Right hindlimb (tissue), 1 donor: ENCODE measurements around the gene SLC4A2.
A peak's percentile ranks its signal among the peaks of the same experiment; 100 is the strongest.

ENCODE experiments used
- DNase-seq: peaks from one replicate; pipeline ENCODE4 v3.0.0-alpha.2; 2018

Gene SLC4A2

DNA sequence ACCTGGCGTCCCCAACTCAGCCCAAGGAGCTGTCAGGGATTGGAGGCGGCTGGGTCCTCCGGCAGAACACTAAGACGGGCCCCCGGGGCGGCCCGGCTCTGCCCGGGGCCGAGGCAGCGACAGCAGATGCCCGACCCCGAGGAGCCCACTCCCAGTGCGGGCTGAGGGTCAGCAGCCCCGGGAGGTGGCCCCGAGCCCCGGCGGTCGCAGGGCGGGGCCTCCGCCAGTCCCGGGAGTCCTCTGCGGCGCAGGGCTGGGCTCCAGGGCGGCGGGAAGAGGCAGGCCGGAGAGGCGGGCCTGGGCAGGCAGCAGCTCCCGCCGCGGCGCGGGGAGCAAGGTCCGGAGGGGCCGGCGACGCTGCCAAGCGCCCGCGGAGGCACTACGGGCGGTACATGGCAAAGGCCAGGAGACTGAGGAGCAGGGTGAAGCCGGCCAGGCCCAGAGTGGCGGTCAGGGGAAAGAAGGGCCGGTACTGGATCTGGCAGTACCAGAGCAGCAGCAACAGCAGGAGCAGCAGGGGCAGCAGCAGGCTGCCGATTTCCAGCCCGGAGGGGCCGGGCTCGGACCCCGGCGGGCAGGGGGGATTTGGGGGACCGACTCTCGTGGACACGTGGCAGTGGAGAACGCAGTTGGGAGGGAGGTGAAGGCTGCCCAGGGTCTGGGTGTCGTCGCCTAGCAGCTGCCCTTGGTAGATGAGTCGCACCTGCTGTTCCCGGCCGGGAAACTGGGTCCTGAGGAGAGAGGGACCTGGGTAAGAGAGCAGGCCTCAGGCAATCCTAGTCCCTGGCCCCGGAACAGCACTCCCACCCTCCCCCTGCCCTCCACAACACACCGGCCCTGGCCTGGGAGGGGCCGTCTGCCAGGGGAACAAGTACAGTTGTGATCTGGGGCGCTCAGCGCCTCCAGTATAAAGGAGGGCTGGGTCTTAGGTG is 22.0 kb downstream of the SLC4A2 start:
- peak; percentile 61 for DNase-seq

DNA sequence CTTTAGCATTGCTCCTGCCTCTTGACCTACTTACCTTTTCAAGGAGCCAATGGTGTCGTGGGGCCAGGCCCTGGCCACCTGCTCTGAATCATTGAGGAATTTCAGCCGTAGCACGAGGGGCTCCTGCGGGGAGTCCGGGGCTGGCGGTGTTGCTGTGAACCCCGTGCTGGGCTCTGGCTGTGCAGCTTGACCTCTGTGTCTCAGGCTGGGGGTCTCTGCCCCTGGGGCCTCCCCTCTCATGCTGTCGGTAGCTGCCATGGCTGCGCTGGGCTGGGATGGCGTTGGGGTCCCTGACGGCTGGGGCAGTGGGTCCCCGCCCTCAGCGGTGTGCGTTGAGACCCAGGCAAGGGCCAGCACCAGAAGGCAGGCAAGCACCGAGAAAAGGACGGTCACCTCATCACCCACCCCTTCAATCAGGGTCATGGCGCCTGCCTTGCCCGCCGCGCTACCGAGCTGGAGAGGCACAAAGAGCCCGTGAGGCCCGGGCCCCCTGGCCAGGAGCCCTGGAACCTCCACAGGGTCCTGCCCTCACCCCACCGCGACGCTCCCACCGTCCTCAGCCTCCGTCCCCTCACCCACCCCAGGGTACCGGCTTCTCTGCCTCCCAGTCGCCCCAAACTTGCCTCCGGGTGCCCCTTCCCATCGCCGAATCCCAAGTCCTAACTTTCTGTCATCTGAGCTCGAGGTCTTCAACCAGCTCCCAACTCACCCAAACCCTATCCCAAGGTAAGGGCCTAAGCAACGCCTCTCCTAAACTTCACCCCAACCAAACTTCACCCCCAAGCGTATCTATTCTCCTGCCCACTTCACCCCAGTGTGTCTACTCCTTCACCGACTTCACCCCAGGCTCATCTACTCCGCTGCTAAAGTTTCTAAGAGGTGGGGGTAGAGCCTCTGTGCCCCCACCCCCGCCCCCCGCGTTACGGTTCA is 23.0 kb downstream of the SLC4A2 start:
- no peak for DNase-seq

DNA sequence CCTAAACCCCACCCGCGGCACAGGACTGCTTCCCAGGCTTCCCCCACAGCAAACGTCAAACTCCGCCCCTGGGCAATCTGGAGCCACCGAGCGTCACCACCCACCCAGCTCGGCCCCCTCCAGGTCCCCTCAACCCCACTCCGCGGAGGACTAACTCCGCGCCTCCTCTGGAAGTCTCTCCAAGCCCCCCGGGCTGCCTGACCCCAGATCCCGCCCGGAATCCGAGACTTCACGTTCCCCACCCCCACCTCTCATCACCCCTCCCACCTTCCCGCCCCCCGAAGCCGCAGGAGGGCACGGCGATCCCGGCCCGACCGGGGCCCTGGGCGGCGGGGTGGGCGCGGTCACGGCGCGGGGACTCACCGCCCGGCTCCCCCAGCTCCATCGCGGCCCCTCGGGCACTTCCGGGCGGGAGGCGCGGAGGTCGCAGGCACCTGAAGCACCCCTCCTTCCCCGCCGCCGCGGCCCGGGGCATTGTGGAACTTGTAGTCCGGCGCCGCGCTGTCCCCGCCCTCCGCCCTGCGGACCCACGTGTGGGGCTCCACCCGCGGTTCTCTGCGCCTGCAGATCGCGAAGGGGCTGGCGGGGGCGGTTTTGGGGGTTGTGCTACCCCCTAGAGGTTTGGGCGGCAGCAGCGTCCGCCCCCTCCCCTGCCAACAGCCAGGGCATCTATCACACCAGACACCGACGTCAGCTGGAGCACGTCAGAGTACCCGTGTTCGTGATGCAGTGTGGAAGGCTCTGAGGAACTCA is 23.9 kb downstream of the SLC4A2 start, which contains the start of gene TMUB1:
Gene TMUB1 (minus strand): TSS at position 423 of the 753 bp plus-strand sequence. CDS start 930 bp downstream, outside the sequence.
- peak; percentile 82 for DNase-seq

DNA sequence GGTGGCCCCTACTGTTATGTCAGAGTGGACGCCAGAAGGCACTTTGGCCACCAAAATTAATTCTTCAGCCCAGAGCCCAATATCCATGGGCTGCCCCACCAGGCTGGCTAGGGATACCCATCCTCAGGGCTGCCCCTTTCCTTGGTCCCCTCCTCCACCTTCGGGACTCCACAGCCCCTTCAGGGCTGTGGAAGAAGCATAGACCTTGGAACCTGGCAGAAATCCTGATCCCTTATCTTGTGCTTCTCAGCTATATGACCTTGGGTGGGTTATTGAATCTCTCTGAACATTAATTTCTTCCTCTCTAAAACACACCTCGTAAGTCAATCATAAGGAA is 24.4 kb downstream of the SLC4A2 start:
- no peak for DNase-seq

DNA sequence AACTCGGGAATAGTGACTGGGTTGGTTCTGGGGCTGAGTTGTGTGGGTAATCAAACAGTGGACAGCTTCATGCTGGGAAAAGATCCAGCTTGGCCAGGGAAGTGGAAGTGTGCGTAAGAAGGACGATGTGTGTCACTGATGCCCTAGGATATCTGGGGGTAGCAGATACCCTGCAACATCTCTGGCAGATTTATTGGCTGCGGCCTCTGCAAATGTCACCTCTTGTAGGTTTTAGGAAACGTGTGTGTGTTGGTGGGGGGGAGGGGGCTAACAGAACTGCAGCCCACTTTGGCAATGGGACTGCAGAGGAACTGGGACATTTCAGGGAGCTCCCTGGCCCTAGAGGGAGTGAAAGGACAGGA is 25.9 kb downstream of the SLC4A2 start:
- DNase-seq: no peak

DNA sequence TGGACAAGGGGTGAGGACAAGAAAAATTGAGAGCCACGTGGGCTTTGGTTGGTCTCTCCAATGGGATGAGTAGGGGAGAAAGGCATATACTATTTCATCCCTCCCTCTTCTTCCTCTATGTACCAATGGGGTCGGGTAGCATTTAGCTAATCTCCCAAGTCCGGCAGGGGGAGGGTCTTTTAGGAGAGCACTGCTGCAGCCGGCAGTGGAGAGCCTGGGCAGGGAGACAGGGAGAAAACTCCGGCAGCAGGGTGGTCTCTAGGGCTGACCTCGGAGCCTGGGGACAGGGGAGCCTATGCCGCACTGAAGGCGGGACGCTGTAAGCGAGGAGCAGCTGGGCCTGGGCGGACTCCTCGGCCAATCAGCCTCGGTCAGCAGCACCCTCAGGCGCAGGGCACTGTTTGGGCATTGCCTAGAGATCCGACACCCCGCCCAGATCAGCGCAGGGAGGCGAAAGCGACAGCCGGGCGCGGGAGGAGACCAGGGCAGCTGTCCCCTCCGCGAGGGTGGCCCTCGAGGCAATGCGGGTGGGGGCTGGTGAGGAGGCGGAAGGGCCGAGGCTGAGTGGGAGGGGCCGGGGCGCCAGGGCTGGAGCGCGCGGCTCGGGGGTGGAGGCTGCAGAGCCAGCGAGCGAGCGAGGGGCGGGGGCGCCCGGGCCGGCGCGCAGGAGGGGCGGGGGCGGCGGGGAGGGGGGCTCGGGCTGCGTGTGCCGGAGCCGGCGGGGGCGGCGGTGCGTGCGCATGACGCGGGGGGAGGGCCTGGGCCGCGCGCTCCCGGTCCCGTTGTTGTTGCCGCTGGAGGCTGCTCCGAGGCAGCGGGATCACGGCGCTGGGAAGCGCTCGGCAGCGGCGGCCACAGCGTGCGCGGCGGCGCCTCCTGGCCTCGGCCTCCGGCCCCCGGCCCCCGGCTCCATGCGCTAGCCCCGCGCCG is 26.6 kb downstream of the SLC4A2 start, which contains the start of gene AGAP3:
Gene AGAP3 (plus strand): TSS at position 785 of the 930 bp plus-strand sequence. CDS start 267 bp downstream, outside the sequence.
- DNase-seq: peak; percentile 94

DNA sequence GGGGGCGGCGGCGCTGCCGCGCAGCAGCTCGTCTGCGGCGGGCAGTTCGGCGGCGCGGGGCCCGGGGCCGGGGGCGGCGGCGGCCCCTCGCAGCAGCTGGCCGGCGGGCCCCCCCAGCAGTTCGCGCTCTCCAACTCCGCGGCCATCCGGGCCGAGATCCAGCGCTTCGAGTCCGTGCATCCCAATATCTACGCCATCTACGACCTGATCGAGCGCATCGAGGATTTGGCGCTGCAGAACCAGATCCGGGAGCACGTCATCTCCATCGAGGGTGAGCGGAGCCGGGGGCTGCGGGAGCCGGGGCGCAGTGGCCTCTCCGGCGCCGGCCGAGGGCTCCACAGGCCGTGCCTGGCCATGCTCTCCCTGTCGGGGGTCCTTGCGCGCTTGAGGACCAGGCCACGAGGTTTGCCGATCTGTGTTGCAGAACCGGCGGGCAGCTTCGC is 27.4 kb downstream of the SLC4A2 start:
- DNase-seq: peak; percentile 65

DNA sequence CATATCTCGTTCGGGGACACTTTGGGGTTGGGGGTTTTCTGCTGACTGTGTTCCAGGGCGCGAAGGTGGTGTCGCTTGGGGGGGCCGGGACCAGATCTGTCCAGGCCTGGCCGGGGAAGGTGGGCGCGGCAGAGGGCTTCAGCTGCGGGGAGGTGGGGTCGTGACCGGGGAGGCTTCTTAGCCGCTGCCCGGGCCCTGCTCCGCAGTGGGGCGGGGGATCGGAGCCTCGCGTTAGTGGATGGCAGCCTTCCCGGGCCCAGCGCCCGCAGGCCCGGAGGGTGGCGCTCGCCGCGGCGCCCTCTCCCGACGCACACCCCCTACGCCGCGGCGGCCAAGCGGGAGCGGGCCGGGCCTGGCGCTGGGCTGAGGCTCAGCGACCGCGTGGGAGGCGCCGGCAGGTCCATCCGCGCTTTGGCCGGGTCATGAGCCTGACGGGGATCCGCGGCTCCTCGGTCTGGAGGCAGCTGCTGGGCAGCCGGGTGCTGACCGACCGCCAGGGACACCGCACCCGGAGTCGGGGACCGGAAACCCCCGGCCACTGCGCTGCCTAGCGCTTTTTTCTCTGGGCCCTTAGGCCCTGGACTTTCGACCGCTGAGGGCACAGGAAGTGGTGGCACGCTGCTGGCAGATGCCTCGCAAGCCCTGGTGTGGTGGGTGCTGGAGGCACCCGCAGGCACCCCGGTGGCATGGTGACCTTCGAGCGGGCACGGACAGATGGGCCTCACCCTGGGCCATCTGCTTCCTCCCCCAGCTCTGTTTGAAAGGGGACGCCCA is 28.0 kb downstream of the SLC4A2 start:
- peak; percentile 61 for DNase-seq

DNA sequence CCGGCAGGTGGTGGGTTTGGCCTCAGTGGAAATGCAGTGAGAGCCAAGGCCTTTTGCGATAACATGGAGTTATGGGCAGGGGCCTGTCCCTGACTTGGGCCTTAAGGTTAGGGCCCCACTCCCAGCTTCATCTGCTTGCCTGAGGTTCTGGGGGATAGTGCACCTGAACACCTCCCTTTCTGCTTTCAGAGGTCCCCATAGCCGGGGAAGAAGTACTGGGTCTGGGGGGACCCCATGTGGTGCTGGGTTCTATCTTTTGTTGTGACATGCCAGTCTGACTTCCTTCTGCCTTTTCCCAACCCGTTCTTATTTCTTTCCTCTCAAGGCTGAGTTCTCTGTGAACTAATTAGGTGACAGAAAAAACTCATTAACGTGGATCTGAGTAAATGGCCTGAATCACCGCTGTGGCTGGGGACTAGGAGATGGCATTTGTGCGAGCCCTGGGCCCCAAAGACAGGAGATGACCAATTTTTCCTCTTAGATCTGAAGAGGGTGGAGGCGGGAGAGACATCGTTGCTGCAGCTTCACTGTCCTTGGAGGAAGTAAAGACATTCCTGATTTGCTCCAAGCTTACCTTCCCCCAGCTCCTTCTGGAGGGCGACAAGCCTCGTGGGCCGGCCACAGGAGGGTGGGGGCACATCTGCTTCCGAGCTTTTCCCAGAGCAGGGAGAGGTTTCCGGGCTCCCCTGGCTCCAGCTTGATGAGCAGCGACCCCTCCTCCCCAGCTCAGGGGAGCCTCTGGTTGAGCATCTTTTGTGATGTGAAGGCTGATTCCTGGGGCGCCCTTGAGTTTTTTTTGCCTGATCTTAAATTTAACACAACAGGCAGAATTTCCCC is 28.8 kb downstream of the SLC4A2 start:
- no peak for DNase-seq

DNA sequence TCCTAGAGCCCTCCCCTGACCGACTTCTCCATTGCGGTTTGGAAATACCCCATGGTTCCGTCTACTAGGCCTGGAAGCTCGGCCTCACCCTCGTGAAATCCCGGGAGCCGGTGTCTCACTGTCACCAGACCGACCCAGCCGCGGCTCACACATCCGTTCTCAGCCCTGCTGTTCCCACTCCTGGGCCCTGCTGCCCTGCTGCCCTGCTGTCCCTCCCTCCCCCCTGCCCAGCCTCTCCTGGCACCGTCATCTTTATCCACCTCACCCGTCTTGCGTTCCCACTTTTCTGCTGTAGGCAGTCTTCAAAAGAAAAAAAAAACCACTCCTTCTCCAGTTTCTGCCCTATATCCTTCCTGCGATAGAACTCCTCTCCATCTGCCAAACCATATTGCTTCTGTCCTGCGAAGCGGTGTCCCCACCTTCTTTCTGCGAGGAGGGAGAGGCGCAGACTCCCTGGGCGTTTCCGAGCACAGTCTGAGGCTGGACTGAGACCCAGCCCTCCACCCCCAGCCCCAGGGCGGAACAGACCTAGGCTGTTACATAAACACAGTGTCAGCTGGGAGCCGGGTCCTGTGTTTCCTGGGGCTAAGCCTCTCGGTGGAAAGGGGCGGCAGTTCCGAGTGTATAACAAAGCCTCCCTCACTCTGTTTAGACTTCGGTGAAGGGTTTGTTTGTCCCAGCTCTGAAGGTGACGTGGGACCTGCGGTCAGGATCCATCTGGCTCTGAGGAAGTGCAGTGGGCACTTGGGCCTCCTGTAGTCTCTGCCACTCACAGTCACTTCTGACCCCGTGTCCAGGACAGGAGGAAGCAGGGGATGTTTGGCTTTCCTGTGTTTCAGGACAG is 29.7 kb downstream of the SLC4A2 start:
- peak; percentile 76 for DNase-seq

DNA sequence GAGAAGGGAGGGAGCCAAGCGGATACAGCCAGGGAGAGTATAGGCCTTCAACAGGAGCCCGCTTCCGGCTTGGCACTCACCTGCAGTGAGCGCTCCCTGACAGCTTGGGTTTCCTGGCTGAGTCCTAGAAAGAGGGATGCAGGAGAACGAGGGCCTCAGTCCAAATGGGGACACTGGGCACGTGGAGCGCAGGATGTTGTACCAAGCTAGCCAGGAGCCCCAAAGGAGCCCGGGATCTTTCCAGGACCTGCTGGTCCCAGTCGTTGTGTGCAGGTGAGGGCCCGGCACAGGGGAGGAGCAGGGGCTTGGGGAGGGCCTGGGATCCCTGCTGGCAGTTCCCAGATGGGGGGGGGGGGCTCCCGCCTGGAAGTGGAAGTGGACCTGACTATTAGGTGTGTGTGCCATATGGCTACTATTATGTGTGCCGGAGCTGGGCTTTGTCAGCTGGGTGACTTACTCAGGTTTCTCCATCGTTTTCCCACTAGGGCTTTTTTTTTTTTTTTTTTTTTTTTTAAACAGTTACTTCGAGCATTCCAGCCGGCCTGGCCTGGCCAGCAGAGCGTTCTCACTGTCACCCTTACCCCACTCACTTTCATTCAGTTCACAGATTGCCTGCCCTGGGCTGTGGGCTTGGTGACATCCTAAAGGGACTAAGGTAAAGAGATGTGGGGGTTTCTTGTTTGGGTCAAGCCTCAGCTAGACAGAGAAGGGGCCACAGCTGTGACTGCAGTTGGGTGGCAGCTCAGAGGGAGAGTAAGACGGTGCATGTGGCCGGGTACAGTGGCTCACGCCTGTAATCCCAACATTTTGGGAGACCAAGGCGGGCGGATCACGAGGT is 30.7 kb downstream of the SLC4A2 start:
- DNase-seq: no peak

DNA sequence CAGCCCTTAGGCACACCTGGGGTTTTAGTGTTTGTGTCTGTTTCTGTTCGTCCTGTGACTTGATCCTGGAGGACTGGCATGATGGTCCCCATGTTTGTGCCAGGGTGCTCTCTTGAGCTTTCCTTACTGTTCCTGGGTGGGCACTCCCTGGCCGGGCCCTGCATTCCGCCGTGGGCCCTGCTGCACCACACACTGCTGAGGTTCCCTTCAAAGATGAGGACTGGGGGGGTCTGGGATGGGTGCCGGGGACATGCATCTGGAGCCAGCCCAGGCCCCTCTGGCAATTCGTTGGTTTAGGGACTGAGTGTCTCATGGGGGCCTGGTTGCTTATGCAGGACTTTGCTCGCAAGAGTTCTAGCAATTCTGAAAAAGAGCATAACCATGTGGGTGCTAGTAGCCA is 31.6 kb downstream of the SLC4A2 start:
- DNase-seq: no peak

DNA sequence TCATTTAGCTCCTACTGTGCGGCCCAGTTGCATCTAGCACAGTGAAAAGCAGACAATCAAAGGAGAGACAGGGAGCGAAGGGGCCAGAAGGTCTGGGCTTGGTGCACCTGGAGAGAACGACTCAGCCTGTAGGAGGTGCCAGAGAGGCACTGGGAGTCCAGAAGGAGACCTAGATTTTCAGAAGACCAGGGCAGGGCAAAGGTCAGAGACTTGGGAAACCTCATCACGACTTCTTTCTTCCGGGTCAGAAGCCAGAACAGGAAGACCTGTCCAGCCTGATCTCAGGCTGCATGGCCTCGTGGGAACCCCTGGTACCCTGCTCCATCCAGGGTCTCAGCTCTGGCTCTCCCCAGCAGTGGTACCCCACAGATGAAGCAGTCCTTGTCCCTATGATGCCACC is 32.0 kb downstream of the SLC4A2 start:
- DNase-seq: no peak

DNA sequence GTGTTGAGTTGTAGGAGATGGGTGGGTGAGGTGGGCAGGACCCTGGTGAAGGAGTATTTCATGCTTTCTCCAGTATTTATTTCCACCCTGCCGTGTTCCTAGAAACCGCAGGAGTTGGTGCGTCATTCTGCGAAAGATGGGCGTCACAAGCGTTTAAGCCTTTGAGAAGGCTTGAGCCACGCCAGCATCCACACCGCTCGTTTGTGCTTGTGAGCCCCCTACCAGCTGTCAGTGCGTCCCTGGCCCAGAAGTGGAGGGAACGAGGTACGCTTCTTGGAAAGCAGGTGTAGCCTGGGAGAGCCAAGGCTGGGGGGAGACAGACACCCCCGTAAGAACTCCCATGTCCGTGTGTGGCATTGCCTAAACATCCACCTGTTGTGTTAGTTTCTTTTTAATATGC is 32.6 kb downstream of the SLC4A2 start:
- no peak for DNase-seq

DNA sequence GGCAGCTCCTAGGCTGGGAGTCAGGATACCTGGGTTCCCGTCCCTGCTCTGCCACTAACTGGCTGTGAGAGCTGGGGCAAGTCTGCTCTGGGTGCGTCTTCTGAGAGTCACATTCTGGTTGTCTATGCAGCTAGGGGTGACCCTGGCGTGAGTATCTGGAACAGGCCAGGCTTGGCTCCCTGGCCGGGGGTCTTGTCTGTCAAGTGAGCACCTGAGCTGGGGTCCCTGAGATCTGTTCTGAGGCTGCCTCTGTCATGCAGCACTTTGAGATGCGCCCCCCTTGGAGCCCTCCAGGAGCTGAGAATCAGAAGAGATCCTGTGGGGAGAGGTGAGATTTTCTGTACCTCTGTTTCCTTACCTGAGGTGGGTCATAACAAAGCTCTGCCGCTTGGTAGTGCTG is 34.4 kb downstream of the SLC4A2 start:
- DNase-seq: no peak

DNA sequence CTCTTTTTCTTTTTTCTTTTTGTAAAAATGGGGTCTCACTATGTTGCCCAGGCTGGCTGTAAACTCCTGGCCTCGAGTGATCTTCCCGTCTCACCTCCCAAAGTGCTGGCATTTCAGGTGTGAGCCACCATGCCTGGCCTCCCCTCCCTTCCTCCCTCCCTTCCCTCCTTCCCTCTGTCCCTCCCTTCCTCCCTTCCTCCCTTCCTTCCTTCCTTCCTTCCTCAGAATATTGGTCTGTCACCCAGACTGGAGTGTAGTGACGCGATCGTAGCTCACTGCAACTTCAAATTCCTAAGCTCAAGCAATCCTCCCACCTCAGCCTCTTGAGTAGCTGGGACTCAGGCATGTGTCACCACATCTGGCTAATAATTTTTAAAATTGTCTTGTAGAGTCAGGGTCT is 35.3 kb downstream of the SLC4A2 start:
- no peak for DNase-seq

DNA sequence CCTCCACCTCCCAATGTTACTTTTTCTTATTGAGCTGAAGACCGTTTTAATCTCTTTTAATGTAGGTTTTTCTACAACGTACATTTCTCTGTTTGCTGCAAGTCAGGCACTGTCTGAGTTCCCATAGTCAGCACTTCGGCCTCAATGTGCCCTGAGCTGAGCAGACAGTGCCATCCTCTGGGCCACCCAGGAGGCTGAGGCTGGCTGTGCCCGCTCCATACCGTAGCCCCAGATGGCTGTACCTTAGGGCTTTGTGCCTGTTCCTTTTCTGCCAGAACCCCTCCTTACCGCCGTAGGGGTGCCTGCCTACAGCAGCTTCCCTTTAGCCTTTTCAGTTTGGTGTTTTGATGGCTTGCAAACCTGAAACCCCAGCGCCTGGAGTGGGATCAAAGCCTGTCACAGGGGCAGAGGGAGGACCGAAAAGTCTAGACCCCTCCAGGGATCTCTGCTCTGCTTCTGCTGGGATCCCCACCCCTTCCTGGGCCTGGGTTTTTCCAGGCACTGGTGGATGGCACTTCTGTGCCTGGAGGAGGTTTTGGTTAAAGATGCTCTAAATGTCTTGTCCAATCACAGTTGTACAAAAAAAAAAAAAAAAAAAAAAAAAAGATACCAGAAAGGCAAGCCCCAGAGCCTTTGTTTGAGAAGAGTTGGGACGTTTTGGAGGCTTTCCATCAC is 35.9 kb downstream of the SLC4A2 start:
- no peak for DNase-seq
